ENCODE results near the gene FADS1.

Gene FADS1

GRCh38 chr11:61851113-61851899, 34.5 kb upstream of the FADS1 start:
- TF ChIP-seq CTCF (IDR thresholded peaks at IDR 0.05; ENCODE audit: insufficient read depth, low read length) (no peak), GABPA (IDR thresholded peaks at IDR 0.05; ENCODE audit: low read depth) (no peak), SPI1 (IDR thresholded peaks at IDR 0.05; ENCODE audit: borderline replicate concordance, low read depth) (no peak), POLR2AphosphoS5 (IDR thresholded peaks at IDR 0.05; ENCODE audit: low read depth) (no peak), REST (IDR thresholded peaks at IDR 0.05; ENCODE audit: insufficient replicate concordance, low read depth) (no peak)

GRCh38 chr11:61850687-61851086, 33.9 kb upstream of the FADS1 start:
- TF ChIP-seq CTCF (IDR thresholded peaks at IDR 0.05; ENCODE audit: insufficient read depth, low read length) (no peak), POLR2AphosphoS5 (IDR thresholded peaks at IDR 0.05; ENCODE audit: low read depth) (no peak), REST (IDR thresholded peaks at IDR 0.05; ENCODE audit: insufficient replicate concordance, low read depth) (no peak), GABPA (IDR thresholded peaks at IDR 0.05; ENCODE audit: low read depth) (no peak), SPI1 (IDR thresholded peaks at IDR 0.05; ENCODE audit: borderline replicate concordance, low read depth) (no peak)
- no peaks in the 10 kb centered on the region for H3K27me3 ChIP-seq (ENCODE audit: insufficient read depth, poor library complexity, severe bottlenecking)
- no peak overlapping the region for H3K4me3 ChIP-seq (replicated peaks; ENCODE audit: insufficient read depth, low read length)
- H3K27ac ChIP-seq (replicated peaks), result no peak overlapping the region
- no peak for DNase-seq (ENCODE audit: low read depth in 1 of 2, low spot score in 1 of 2)

More at GRCh38 chr11:61851113-61851899, 34.5 kb upstream of the FADS1 start:
- H3K27ac ChIP-seq (replicated peaks), result no peak overlapping the region
- H3K27me3 ChIP-seq (ENCODE audit: insufficient read depth, poor library complexity, severe bottlenecking), result no peaks in the 10 kb centered on the region
- no peak overlapping the region for H3K4me3 ChIP-seq (replicated peaks; ENCODE audit: insufficient read depth, low read length)
- DNase-seq (ENCODE audit: low read depth in 1 of 2, low spot score in 1 of 2), result no peak

- H3K27ac ChIP-seq (replicated peaks), result no peak overlapping the region
Observed at GRCh38 chr11:61848631-61849030, 31.8 kb upstream of the FADS1 start.

More at GRCh38 chr11:61848631-61849030, 31.8 kb upstream of the FADS1 start:
- no peak for TF ChIP-seq POLR2AphosphoS5 (IDR thresholded peaks at IDR 0.05; ENCODE audit: low read depth)
- no peak for TF ChIP-seq GABPA (IDR thresholded peaks at IDR 0.05; ENCODE audit: low read depth)
- TF ChIP-seq REST (IDR thresholded peaks at IDR 0.05; ENCODE audit: insufficient replicate concordance, low read depth), result no peak
- no peak for TF ChIP-seq SPI1 (IDR thresholded peaks at IDR 0.05; ENCODE audit: borderline replicate concordance, low read depth)
- no peak for TF ChIP-seq CTCF (IDR thresholded peaks at IDR 0.05; ENCODE audit: insufficient read depth, low read length)
- no peaks in the 10 kb centered on the region for H3K27me3 ChIP-seq (ENCODE audit: insufficient read depth, poor library complexity, severe bottlenecking)
- no peak overlapping the region for H3K4me3 ChIP-seq (replicated peaks; ENCODE audit: insufficient read depth, low read length)
- DNase-seq (ENCODE audit: low read depth in 1 of 2, low spot score in 1 of 2), result no peak

Data from HL-60 (cell line).